Measurements from ENCODE around the gene ARHGAP18. TPM values are rescaled to one million over a fixed set of nuclear protein-coding genes. Genes with fewer than 3 reads are reported as not detected.

Gene ARHGAP18
- total RNA-seq, 1 donor from 2014 or later = 3.9 TPM

- H3K27me3 Mint-ChIP-seq (ENCODE audit: insufficient read depth, low read depth) = peaks cover 2% of the 10 kb centered on the region
- TF ChIP-seq EZH2 (IDR thresholded peaks at IDR 0.05) (no peak), CTCF (IDR thresholded peaks at IDR 0.05) (no peak), EZH2phosphoT487 (IDR thresholded peaks at IDR 0.05) (no peak)
Observed at GRCh38 chr6:129568015-129568414, 142.0 kb downstream of the ARHGAP18 start.

GRCh38 chr6:129567374-129567773 is 142.6 kb downstream of the ARHGAP18 start:
- Mint-ChIP-seq H3K4me1 (no peaks in the 10 kb centered on the region), H3K27ac (no peak overlapping the region), H3K9me3 (peaks cover 22% of the 10 kb centered on the region), H3K4me3 (no peak overlapping the region), H3K36me3 (peaks cover 2% of the 10 kb centered on the region), H3K27me3 (ENCODE audit: insufficient read depth, low read depth) (peaks cover 2% of the 10 kb centered on the region)
- Histone ChIP-seq H3K27me3 (no peaks in the 10 kb centered on the region), H2AFZ (replicated peaks) (no peak overlapping the region), H3K4me1 (no peaks in the 10 kb centered on the region), H3K79me2 (ENCODE audit: low read depth) (no peaks in the 10 kb centered on the region), H3K9me3 (ENCODE audit: low read depth) (no peaks in the 10 kb centered on the region), H4K20me1 (ENCODE audit: low read depth) (no peaks in the 10 kb centered on the region), H3K27ac (no peak overlapping the region), H3K4me3 (no peak overlapping the region), H3K9ac (no peak overlapping the region), H3F3A (ENCODE audit: low read depth) (no peaks in the 10 kb centered on the region), H3K36me3 (no peaks in the 10 kb centered on the region), H3K4me2 (no peak overlapping the region)
- TF ChIP-seq CTCF (IDR thresholded peaks at IDR 0.05) (peak; percentile 66), EZH2 (IDR thresholded peaks at IDR 0.05) (no peak)
- peak; percentile 57 for DNase-seq (ENCODE audit: low spot score)

More at GRCh38 chr6:129568015-129568414, 142.0 kb downstream of the ARHGAP18 start:
- H3K9ac ChIP-seq = no peak overlapping the region
- no peaks in the 10 kb centered on the region for H3K79me2 ChIP-seq (ENCODE audit: low read depth)
- no peak overlapping the region for H3K27ac Mint-ChIP-seq
- H3K4me1 ChIP-seq = no peaks in the 10 kb centered on the region
- no peaks in the 10 kb centered on the region for H3K4me1 Mint-ChIP-seq
- no peak overlapping the region for H3K4me2 ChIP-seq
- no peak overlapping the region for H2AFZ ChIP-seq (replicated peaks)
- H3K9me3 Mint-ChIP-seq = peaks cover 24% of the 10 kb centered on the region
- no peaks in the 10 kb centered on the region for H3F3A ChIP-seq (ENCODE audit: low read depth)
- no peak overlapping the region for H3K27ac ChIP-seq
- DNase-seq (ENCODE audit: low spot score) = no peak
- H3K36me3 Mint-ChIP-seq = peaks cover 2% of the 10 kb centered on the region
- H3K36me3 ChIP-seq = no peaks in the 10 kb centered on the region
- no peak overlapping the region for H3K4me3 ChIP-seq
- no peaks in the 10 kb centered on the region for H3K27me3 ChIP-seq
- H3K4me3 Mint-ChIP-seq = no peak overlapping the region
- H3K9me3 ChIP-seq (ENCODE audit: low read depth) = no peaks in the 10 kb centered on the region
- H4K20me1 ChIP-seq (ENCODE audit: low read depth) = no peaks in the 10 kb centered on the region

GRCh38 chr6:129565811-129566210 is 144.2 kb downstream of the ARHGAP18 start:
- H3K36me3 ChIP-seq = no peaks in the 10 kb centered on the region
- no peaks in the 10 kb centered on the region for H3K4me1 ChIP-seq
- no peak for DNase-seq (ENCODE audit: low spot score)
- H3K27ac ChIP-seq = no peak overlapping the region
- Mint-ChIP-seq H3K9me3 (peaks cover 11% of the 10 kb centered on the region), H3K4me1 (no peaks in the 10 kb centered on the region), H3K27me3 (ENCODE audit: insufficient read depth, low read depth) (peaks cover 2% of the 10 kb centered on the region), H3K36me3 (no peaks in the 10 kb centered on the region), H3K4me3 (no peak overlapping the region), H3K27ac (no peak overlapping the region)
- no peak overlapping the region for H3K4me2 ChIP-seq
- no peaks in the 10 kb centered on the region for H3K79me2 ChIP-seq (ENCODE audit: low read depth)
- H3K9ac ChIP-seq = no peak overlapping the region
- H3K4me3 ChIP-seq = no peak overlapping the region
- no peak overlapping the region for H2AFZ ChIP-seq (replicated peaks)
- H3F3A ChIP-seq (ENCODE audit: low read depth) = no peaks in the 10 kb centered on the region
- TF ChIP-seq EZH2phosphoT487 (IDR thresholded peaks at IDR 0.05) = no peak
- no peak for TF ChIP-seq CTCF (IDR thresholded peaks at IDR 0.05)
- TF ChIP-seq EZH2 (IDR thresholded peaks at IDR 0.05) = no peak
- H4K20me1 ChIP-seq (ENCODE audit: low read depth) = no peaks in the 10 kb centered on the region
- H3K27me3 ChIP-seq = no peaks in the 10 kb centered on the region
- H3K9me3 ChIP-seq (ENCODE audit: low read depth) = no peaks in the 10 kb centered on the region

Measured in neural progenitor cell (in vitro differentiated cells).